CD1c-positive myeloid dendritic cell (primary cell): ENCODE results near the gene SNX6.
A peak's percentile ranks its signal among the peaks of the same experiment; 100 is the strongest.

Experiments
- DNase-seq: peaks from one replicate; pipeline ENCODE4 v3.0.0-alpha.2; 2016; ENCODE audit errors: extremely low spot score

SNX6 gene

GRCh38 chr14:34634360-34634771, 4.4 kb upstream of the SNX6 start:
- peak; percentile 7 for DNase-seq

GRCh38 chr14:34633742-34634141, 3.8 kb upstream of the SNX6 start:
- DNase-seq = peak; percentile 59

GRCh38 chr14:34632411-34632978, 2.5 kb upstream of the SNX6 start:
- DNase-seq = no peak

GRCh38 chr14:34629344-34629656, 648 bp downstream of the SNX6 start:
- no peak for DNase-seq

- peak; percentile 20 for DNase-seq
Observed at GRCh38 chr14:34628681-34629135, 1.2 kb downstream of the SNX6 start.

GRCh38 chr14:34623506-34623905, 6.4 kb downstream of the SNX6 start:
- DNase-seq = no peak

GRCh38 chr14:34620839-34621238, 9.1 kb downstream of the SNX6 start:
- no peak for DNase-seq

GRCh38 chr14:34620115-34620514, 9.8 kb downstream of the SNX6 start:
- no peak for DNase-seq

- peak; percentile 17 for DNase-seq
Observed at GRCh38 chr14:34619471-34619870, 10.5 kb downstream of the SNX6 start.

- no peak for DNase-seq
Observed at GRCh38 chr14:34616360-34616759, 13.6 kb downstream of the SNX6 start.

GRCh38 chr14:34615507-34615906, 14.4 kb downstream of the SNX6 start:
- DNase-seq = no peak

GRCh38 chr14:34614638-34615037, 15.3 kb downstream of the SNX6 start:
- no peak for DNase-seq

GRCh38 chr14:34610101-34610500, 19.8 kb downstream of the SNX6 start:
- no peak for DNase-seq

GRCh38 chr14:34605461-34605860, 24.5 kb downstream of the SNX6 start:
- peak; percentile 62 for DNase-seq

- peak; percentile 80 for DNase-seq
Observed at GRCh38 chr14:34604995-34605394, 25.0 kb downstream of the SNX6 start.

GRCh38 chr14:34596891-34597290, 33.1 kb downstream of the SNX6 start:
- DNase-seq = no peak

GRCh38 chr14:34593740-34594375, 36.1 kb downstream of the SNX6 start:
- no peak for DNase-seq

GRCh38 chr14:34592623-34593022, 37.3 kb downstream of the SNX6 start:
- no peak for DNase-seq

GRCh38 chr14:34583525-34583924, 46.4 kb downstream of the SNX6 start:
- DNase-seq = no peak

GRCh38 chr14:34582117-34582680, 47.7 kb downstream of the SNX6 start:
- DNase-seq = no peak

GRCh38 chr14:34580381-34580780, 49.6 kb downstream of the SNX6 start:
- no peak for DNase-seq

- DNase-seq = no peak
Observed at GRCh38 chr14:34571771-34572170, 58.2 kb downstream of the SNX6 start.

- DNase-seq = no peak
Observed at GRCh38 chr14:34569750-34570149, 60.2 kb downstream of the SNX6 start.

GRCh38 chr14:34568803-34569202, 61.1 kb downstream of the SNX6 start:
- DNase-seq = no peak
